H1 (cell line): ENCODE results near the gene ARHGAP1. TPM values are rescaled to one million over a fixed set of nuclear protein-coding genes. Genes with fewer than 3 reads are reported as not detected.

Experiments
- CTCF ChIA-PET: fragments of 300-600 bp; sonication (Branson Sonifier 250); formaldehyde crosslinking; loops from one replicate; lab custom pipeline; 2021; ENCODE audit not compliant: partially characterized antibody; lab: Charles Lee
- POLR2A ChIA-PET: fragments of 300-600 bp; sonication (Branson Sonifier 250); formaldehyde crosslinking; loops from one replicate; lab custom pipeline; 2021; ENCODE audit warnings: inconsistent platforms; ENCODE audit not compliant: partially characterized antibody; lab: Charles Lee
- DNase-seq, 2 experiments: peaks; one replicate each; pipeline versions ENCODE4 v3.0.0 to v3.0.0-alpha.2; 2010 to 2022; ENCODE audit warnings: low spot score in 2 of 2, low read depth in 1 of 2, mixed read lengths in 1 of 2
- FAIRE-seq: peaks from 2 replicates; lab custom pipeline; 2011; peaks lifted over from hg19 to GRCh38; lab: Jason Lieb, UNC
- H2AFZ ChIP-seq: 2 replicates; pipeline ENCODE4 v1.8.1; 2012; ENCODE audit warnings: low read length, inconsistent platforms
- H2AK5ac ChIP-seq: 2 replicates; pipeline ENCODE4 v1.6.1; 2013; ENCODE audit warnings: low read depth, low read length
- H2BK120ac ChIP-seq: replicated peaks from 2 replicates; pipeline ENCODE3; 2013; ENCODE audit warnings: low read depth, low read length, inconsistent platforms
- H2BK12ac ChIP-seq: 2 replicates; pipeline ENCODE4 v1.6.1; 2013; ENCODE audit warnings: low read depth, low read length
- H2BK15ac ChIP-seq: 2 replicates; pipeline ENCODE4 v1.6.1; 2013; ENCODE audit warnings: low read length
- H2BK20ac ChIP-seq: 2 replicates; pipeline ENCODE4 v1.6.1; 2013; ENCODE audit warnings: low read length
- H2BK5ac ChIP-seq: 2 replicates; pipeline ENCODE4 v1.6.1; 2013; ENCODE audit warnings: low read depth, low read length
- H3K14ac ChIP-seq: 2 replicates; pipeline ENCODE4 v1.6.1; 2013; ENCODE audit warnings: inconsistent platforms; ENCODE audit not compliant: insufficient read length
- H3K18ac ChIP-seq: 2 replicates; pipeline ENCODE4 v1.6.1; 2013; ENCODE audit warnings: low read length; ENCODE audit errors: extremely low read depth
- H3K23ac ChIP-seq: 2 replicates; pipeline ENCODE4 v1.6.1; 2013; ENCODE audit warnings: inconsistent platforms; ENCODE audit not compliant: insufficient read length
- H3K23me2 ChIP-seq: 2 replicates; pipeline ENCODE4 v1.6.1; 2013; ENCODE audit warnings: low read depth, low read length
- H3K27ac ChIP-seq: 2 replicates; pipeline ENCODE4 v1.6.1; 2011; ENCODE audit warnings: low read depth, low read length, inconsistent platforms
- H3K27me3 ChIP-seq, 4 experiments: replicated peaks in 1 of 4; 1 replicate in 1 of 4; 2 replicates in 3 of 4; pipeline versions ENCODE4 v1.6.1 to v1.8.1; 2011 to 2013; ENCODE audit warnings: low read length in 3 of 4, mild to moderate bottlenecking in 3 of 4, inconsistent platforms in 2 of 4, mixed read lengths in 2 of 4, moderate library complexity in 1 of 4; ENCODE audit not compliant: control insufficient read depth in 3 of 4, insufficient read depth in 3 of 4; ENCODE audit errors: extremely low read depth in 1 of 4
- H3K36me3 ChIP-seq, 4 experiments: 2 replicates each; pipeline versions ENCODE4 v1.6.1 to v1.8.1; 2011 to 2013; ENCODE audit warnings: mild to moderate bottlenecking in 4 of 4, low read length in 3 of 4, moderate library complexity in 2 of 4, control low read depth in 1 of 4, inconsistent platforms in 1 of 4; ENCODE audit not compliant: insufficient read depth in 4 of 4, control insufficient read depth in 2 of 4
- H3K4ac ChIP-seq: replicated peaks from 2 replicates; pipeline ENCODE3; 2013; ENCODE audit warnings: low read length, low read depth, mixed read lengths, inconsistent platforms; ENCODE audit not compliant: insufficient read length
- H3K4me1 ChIP-seq, 4 experiments: replicated peaks in 1 of 4; 1 replicate in 1 of 4; 2 replicates in 3 of 4; pipeline versions ENCODE4 v1.6.1 to v1.8.1; 2011 to 2013; ENCODE audit warnings: low read length in 3 of 4, inconsistent platforms in 2 of 4, mixed read lengths in 1 of 4; ENCODE audit not compliant: insufficient read depth in 4 of 4, control insufficient read depth in 3 of 4
- H3K4me2 ChIP-seq, 2 experiments: 2 replicates each; pipeline versions ENCODE4 v1.6.1 to v1.8.1; 2011 to 2013; ENCODE audit warnings: low read depth in 2 of 2, low read length in 2 of 2, control low read depth in 1 of 2, inconsistent platforms in 1 of 2, mild to moderate bottlenecking in 1 of 2; ENCODE audit not compliant: insufficient read depth in 1 of 2
- H3K4me3 ChIP-seq, 4 experiments: fragments of 200-600, 300-600 bp in 1 of 4; sonication (generic), shearing (Covaris generic), sonication (Bioruptor Twin) in 1 of 4; 2 replicates each; pipeline versions ENCODE4 v1.5.1 to v1.8.1; 2011 to 2016; ENCODE audit warnings: low read length in 4 of 4, low read depth in 3 of 4, control low read depth in 2 of 4, inconsistent platforms in 2 of 4, mild to moderate bottlenecking in 2 of 4, mixed read lengths in 1 of 4, moderate library complexity in 1 of 4; ENCODE audit not compliant: insufficient read depth in 2 of 4; ENCODE audit errors: extremely low read depth in 1 of 4
- H3K56ac ChIP-seq: replicated peaks from 2 replicates; pipeline ENCODE3; 2013; ENCODE audit warnings: low read depth, mild to moderate bottlenecking, mixed read lengths, low read length, inconsistent platforms; ENCODE audit not compliant: insufficient read length
- H3K79me1 ChIP-seq: 2 replicates; pipeline ENCODE4 v1.6.1; 2013; ENCODE audit warnings: low read depth, low read length, control low read depth
- H3K79me2 ChIP-seq, 2 experiments: 2 replicates each; pipeline versions ENCODE4 v1.6.1 to v1.8.1; 2012 to 2013; ENCODE audit warnings: low read length in 2 of 2, mild to moderate bottlenecking in 2 of 2, inconsistent platforms in 1 of 2; ENCODE audit not compliant: insufficient read depth in 2 of 2, control insufficient read depth in 1 of 2
- H3K9ac ChIP-seq, 4 experiments: replicated peaks in 1 of 4; 1 replicate in 1 of 4; 2 replicates in 3 of 4; pipeline versions ENCODE4 v1.6.1 to v1.8.1; 2011 to 2013; ENCODE audit warnings: low read depth in 3 of 4, low read length in 3 of 4, control low read depth in 2 of 4, mild to moderate bottlenecking in 2 of 4, moderate library complexity in 2 of 4, inconsistent platforms in 1 of 4; ENCODE audit errors: extremely low read depth in 1 of 4
- H3K9me3 ChIP-seq, 2 experiments: 2 replicates each; pipeline versions ENCODE4 v1.6.1 to v1.8.1; 2012 to 2013; ENCODE audit warnings: mild to moderate bottlenecking in 2 of 2, moderate library complexity in 2 of 2, control low read depth in 1 of 2, inconsistent platforms in 1 of 2, low read depth in 1 of 2, low read length in 1 of 2, mixed read lengths in 1 of 2; ENCODE audit not compliant: insufficient read depth in 2 of 2
- H4K20me1 ChIP-seq, 2 experiments: replicated peaks in 1 of 2; 2 replicates each; pipeline versions ENCODE3 to v1.8.1; 2011 to 2013; ENCODE audit warnings: inconsistent platforms in 2 of 2, low read length in 2 of 2, mild to moderate bottlenecking in 1 of 2; ENCODE audit not compliant: insufficient read depth in 2 of 2, control insufficient read depth in 1 of 2
- H4K5ac ChIP-seq: 2 replicates; pipeline ENCODE4 v1.6.1; 2013; ENCODE audit warnings: low read length, low read depth, mixed read lengths, inconsistent platforms; ENCODE audit not compliant: insufficient read length
- H4K8ac ChIP-seq: 2 replicates; pipeline ENCODE4 v1.8.0; 2013; ENCODE audit warnings: mild to moderate bottlenecking, moderate library complexity, low read length, inconsistent platforms; ENCODE audit not compliant: insufficient read depth; ENCODE audit errors: extremely low read depth
- H4K91ac ChIP-seq: replicated peaks from 2 replicates; pipeline ENCODE3; 2013; ENCODE audit warnings: low read length, mixed read lengths, inconsistent platforms; ENCODE audit not compliant: insufficient read length
- ATF2 ChIP-seq: IDR thresholded peaks from 2 replicates; pipeline ENCODE4 v1.6.1; 2012; ENCODE audit warnings: low read length, inconsistent platforms
- CEBPB ChIP-seq: IDR thresholded peaks from 2 replicates; pipeline ENCODE4 v1.6.1; 2012; ENCODE audit warnings: low read depth, low read length
- CHD2 ChIP-seq: IDR thresholded peaks from 2 replicates; pipeline ENCODE4 v1.6.1; 2012; ENCODE audit warnings: low read length, improper control_type of control experiment
- JUN ChIP-seq: IDR thresholded peaks from 2 replicates; pipeline ENCODE4 v1.6.1; 2011; ENCODE audit warnings: low read depth, mild to moderate bottlenecking, improper control_type of control experiment, low read length
- KDM4A ChIP-seq: IDR thresholded peaks from one replicate; pipeline ENCODE4 v1.7.1; 2012; ENCODE audit warnings: low read depth, mild to moderate bottlenecking, moderate library complexity, low read length, inconsistent platforms; ENCODE audit not compliant: severe bottlenecking
- MAFK ChIP-seq: IDR thresholded peaks from 2 replicates; pipeline ENCODE4 v1.6.1; 2012; ENCODE audit warnings: low read depth, mild to moderate bottlenecking, improper control_type of control experiment, low read length
- RBBP5 ChIP-seq: IDR thresholded peaks from 2 replicates; pipeline ENCODE4 v1.7.1; 2012; ENCODE audit warnings: low read depth, mild to moderate bottlenecking, inconsistent platforms, low read length, moderate library complexity, borderline replicate concordance
- SIX5 ChIP-seq: IDR thresholded peaks from 2 replicates; pipeline ENCODE4 v1.6.1; 2011; ENCODE audit warnings: mild to moderate bottlenecking, low read depth, low read length
- TAF7 ChIP-seq: optimal IDR thresholded peaks from 2 replicates; pipeline ENCODE3; 2011; ENCODE audit warnings: low read depth, mild to moderate bottlenecking, inconsistent platforms, low read length, moderate library complexity, borderline replicate concordance
- WGBS, 2 experiments: shearing (Covaris generic) in 1 of 2; methylation state at CpG; one replicate each; pipeline versions ENCODE4 v1.1.6 to v1.1.7; 2013 to 2015; ENCODE audit warnings: low lambda C conversion rate in 2 of 2, mixed read lengths in 2 of 2, inconsistent platforms in 1 of 2, low coverage in 1 of 2, missing lambda C conversion rate in 1 of 2; ENCODE audit not compliant: insufficient replicate concordance in 2 of 2, insufficient coverage in 1 of 2, insufficient read length in 1 of 2; ENCODE audit errors: extremely low coverage in 1 of 2, missing lambda C conversion rate in 1 of 2; 5-methylcytosine and 5-hydroxymethylcytosine counted together
- polyA plus RNA-seq, 7 experiments: library from polyadenylated mRNA; depleted of rRNA in 3 of 7; stranded (reverse) in 5 of 7; unstranded in 2 of 7; fragments of >200 nt in 5 of 7; fragments of 200-250 nt in 2 of 7; gene quantifications; 1 replicate in 5 of 7; 2 replicates in 1 of 7; 4 replicates in 1 of 7; pipeline versions ENCODE4 v1.2.1 to v1.2.3, GENCODE V29; 2011 to 2013; ENCODE audit warnings: missing spikeins in 2 of 7, mixed read lengths in 2 of 7
- total RNA-seq: library from RNA; stranded (reverse); fragmentation: NEBNext Ultra II Directional; extraction: Animal tissue kit (Norgen Biotek cat#: 25700); gene quantifications from 2 replicates; pipeline ENCODE4 v1.2.1, GENCODE V29; 2021

ARHGAP1 gene
- total and polyA plus RNA-seq, 2 of the 8 experiments (the other 6 are each of a cell fraction or from before 2014, with no cell fraction given): 28.6 to 58.8 TPM

GRCh38 chr11:46745995-46746394 is 45.6 kb upstream of the ARHGAP1 start:
- H2BK15ac ChIP-seq: no peak overlapping the region
- no peaks in the 10 kb centered on the region for H3K27me3 ChIP-seq
- H3K23ac ChIP-seq: no peak overlapping the region
- H3K4me2 ChIP-seq: no peak overlapping the region
- no peaks in the 10 kb centered on the region for H3K79me2 ChIP-seq
- H3K79me1 ChIP-seq: no peaks in the 10 kb centered on the region
- no peak overlapping the region for H4K5ac ChIP-seq
- H2BK120ac ChIP-seq: no peak overlapping the region
- no peak for FAIRE-seq
- H3K4me3 ChIP-seq: no peak overlapping the region
- H4K8ac ChIP-seq: no peak overlapping the region
- H3K56ac ChIP-seq: no peak overlapping the region
- no peak overlapping the region for H3K18ac ChIP-seq
- H3K4ac ChIP-seq: no peak overlapping the region
- 84% methylated on average over 3 of the region's 3 CpGs; no CpG with 5 or more reads in 1 of the 2 experiments for WGBS, 2 experiments
- H3K9ac ChIP-seq: no peak overlapping the region
- H3K4me1 ChIP-seq: no peaks in the 10 kb centered on the region
- peaks cover 30 to 93% (median 73%) of the 10 kb centered on the region in 4 experiments for H3K36me3 ChIP-seq
- H4K20me1 ChIP-seq: no peaks in the 10 kb centered on the region
- no peak overlapping the region for H3K14ac ChIP-seq
- H4K91ac ChIP-seq: no peak overlapping the region
- H2AK5ac ChIP-seq: no peak overlapping the region
- no peak overlapping the region for H2BK12ac ChIP-seq
- H3K27ac ChIP-seq: no peak overlapping the region
- no peak overlapping the region for H2AFZ ChIP-seq
- POLR2A ChIA-PET: no interaction called here
- no peak overlapping the region for H2BK20ac ChIP-seq
- TF ChIP-seq JUN: no peak
- no peak for TF ChIP-seq ATF2
- TF ChIP-seq TAF7: no peak
- TF ChIP-seq CHD2: no peak
- no peak for TF ChIP-seq KDM4A
- no peak for TF ChIP-seq RBBP5
- no peak for TF ChIP-seq MAFK
- TF ChIP-seq CEBPB: no peak
- TF ChIP-seq SIX5: no peak
- TF ChIP-seq, all 59 proteins: peak for 0
- no peak overlapping the region for H2BK5ac ChIP-seq
- CTCF ChIA-PET: interaction anchor here (0.6 kb wide), 1 partner anchor 892 kb away, joined by 3 read pairs; no protein-coding TSS in a partner anchor
- DNase-seq: no peak
- H3K23me2 ChIP-seq: no peaks in the 10 kb centered on the region
- H3K9me3 ChIP-seq: no peaks in the 10 kb centered on the region
